ENCODE measurements around the gene RAB5B. TPM values are rescaled to one million over a fixed set of nuclear protein-coding genes. Genes with fewer than 3 reads are reported as not detected.

Gene RAB5B
- total and polyA plus RNA-seq, 2 donors (not counting 1 experiment from before 2014, with no cell fraction given): 55.3 to 193 TPM

- H3K9me3 ChIP-seq (ENCODE audit: control insufficient read depth, insufficient read depth, low read depth, low read length): no peaks in the 10 kb centered on the region
- no peak for DNase-seq (ENCODE audit: low read depth in 2 of 2)
- H3K27ac ChIP-seq (ENCODE audit: insufficient read depth, low read length): no peak overlapping the region
- H4K20me1 ChIP-seq (ENCODE audit: control insufficient read depth, extremely low read depth, insufficient read depth, low read length): no peaks in the 10 kb centered on the region
- H3K36me3 ChIP-seq (ENCODE audit: control insufficient read depth, insufficient read depth, low read length): peaks cover 13% of the 10 kb centered on the region
- TF ChIP-seq EZH2 (IDR thresholded peaks at IDR 0.05; ENCODE audit: low read length, missing control alignments): no peak
- no peak for TF ChIP-seq CTCF (conservative IDR thresholded peaks at IDR 0.05 in 1 of 2, IDR thresholded peaks at IDR 0.05 in 1 of 2; ENCODE audit: low read depth in 1 of 2, low read length in 2 of 2)
- no peak overlapping the region for H3K9ac ChIP-seq (ENCODE audit: insufficient read depth, low read length)
- no peak overlapping the region for H3K4me3 ChIP-seq (replicated peaks in 1 of 4; ENCODE audit: control extremely low read depth in 1 of 4, insufficient read depth in 1 of 4, low read depth in 3 of 4, low read length in 4 of 4)
- no peak overlapping the region for H3K4me2 ChIP-seq (ENCODE audit: extremely low read depth, insufficient read depth, low read length)
- no peaks in the 10 kb centered on the region for H3K4me1 ChIP-seq (ENCODE audit: control insufficient read depth, extremely low read depth, insufficient read depth, low read length)
- no peaks in the 10 kb centered on the region for H3K27me3 ChIP-seq (ENCODE audit: control insufficient read depth, insufficient read depth, low read length)
- H3K79me2 ChIP-seq (ENCODE audit: control insufficient read depth, insufficient read depth, low read length): no peaks in the 10 kb centered on the region
- no peak overlapping the region for H2AFZ ChIP-seq (ENCODE audit: low read length)
Measured at GRCh38 chr12:55991110-55991509, 17.2 kb downstream of the RAB5B start.

DNA sequence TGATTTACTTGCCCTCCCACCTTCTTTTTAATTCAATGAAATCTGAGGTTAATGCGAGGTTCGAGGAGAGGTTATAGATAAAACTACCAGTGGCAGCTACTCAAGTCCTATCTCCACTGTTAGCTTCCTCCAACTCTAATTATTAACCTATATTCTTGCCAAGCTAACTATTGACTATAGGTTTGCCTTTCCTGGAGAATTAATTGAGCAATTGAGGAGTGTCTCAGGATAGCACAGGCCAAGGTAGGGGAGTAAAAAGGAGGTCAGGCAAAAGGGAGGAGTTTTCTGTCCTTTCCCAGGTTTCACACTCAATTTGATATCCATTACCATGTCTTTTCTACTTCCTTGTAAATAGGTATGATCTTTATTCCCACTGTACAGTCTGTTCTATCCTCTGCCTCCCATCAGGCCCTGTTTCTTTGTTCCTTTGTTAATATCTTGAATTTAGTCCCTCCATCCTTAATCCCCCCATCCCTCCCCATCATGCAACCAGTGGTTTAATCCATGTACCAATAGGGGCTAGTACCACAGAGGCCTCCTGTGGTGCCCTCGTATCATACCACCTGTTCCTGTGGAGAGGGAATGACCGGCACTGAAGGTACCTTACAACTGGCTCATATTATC lies 19.5 kb downstream of the RAB5B start:
- Histone ChIP-seq H3K9me3 (ENCODE audit: control insufficient read depth, insufficient read depth, low read depth, low read length) (no peaks in the 10 kb centered on the region), H3K4me1 (ENCODE audit: control insufficient read depth, extremely low read depth, insufficient read depth, low read length) (no peaks in the 10 kb centered on the region), H4K20me1 (ENCODE audit: control insufficient read depth, extremely low read depth, insufficient read depth, low read length) (no peaks in the 10 kb centered on the region), H3K36me3 (ENCODE audit: control insufficient read depth, insufficient read depth, low read length) (peaks cover 13% of the 10 kb centered on the region), H3K4me3 (replicated peaks in 1 of 4; ENCODE audit: control extremely low read depth in 1 of 4, insufficient read depth in 1 of 4, low read depth in 3 of 4, low read length in 4 of 4) (no peak overlapping the region), H3K4me2 (ENCODE audit: extremely low read depth, insufficient read depth, low read length) (no peak overlapping the region), H3K27ac (ENCODE audit: insufficient read depth, low read length) (no peak overlapping the region), H3K27me3 (ENCODE audit: control insufficient read depth, insufficient read depth, low read length) (no peaks in the 10 kb centered on the region), H2AFZ (ENCODE audit: low read length) (no peak overlapping the region), H3K79me2 (ENCODE audit: control insufficient read depth, insufficient read depth, low read length) (peaks cover 2% of the 10 kb centered on the region), H3K9ac (ENCODE audit: insufficient read depth, low read length) (no peak overlapping the region)
- DNase-seq (ENCODE audit: low read depth in 2 of 2): no peak
- TF ChIP-seq EZH2 (IDR thresholded peaks at IDR 0.05; ENCODE audit: low read length, missing control alignments) (no peak), CTCF (conservative IDR thresholded peaks at IDR 0.05 in 1 of 2, IDR thresholded peaks at IDR 0.05 in 1 of 2; ENCODE audit: low read depth in 1 of 2, low read length in 2 of 2) (no peak)

GRCh38 chr12:55995366-55995765 lies 21.5 kb downstream of the RAB5B start:
- Histone ChIP-seq H3K27me3 (ENCODE audit: control insufficient read depth, insufficient read depth, low read length) (no peaks in the 10 kb centered on the region), H3K9ac (ENCODE audit: insufficient read depth, low read length) (no peak overlapping the region), H2AFZ (ENCODE audit: low read length) (no peak overlapping the region), H3K9me3 (ENCODE audit: control insufficient read depth, insufficient read depth, low read depth, low read length) (no peaks in the 10 kb centered on the region), H3K79me2 (ENCODE audit: control insufficient read depth, insufficient read depth, low read length) (peaks cover 2% of the 10 kb centered on the region), H3K36me3 (ENCODE audit: control insufficient read depth, insufficient read depth, low read length) (peaks cover 9% of the 10 kb centered on the region), H3K4me2 (ENCODE audit: extremely low read depth, insufficient read depth, low read length) (no peak overlapping the region), H3K27ac (ENCODE audit: insufficient read depth, low read length) (no peak overlapping the region), H4K20me1 (ENCODE audit: control insufficient read depth, extremely low read depth, insufficient read depth, low read length) (no peaks in the 10 kb centered on the region), H3K4me1 (ENCODE audit: control insufficient read depth, extremely low read depth, insufficient read depth, low read length) (no peaks in the 10 kb centered on the region), H3K4me3 (replicated peaks in 1 of 4; ENCODE audit: control extremely low read depth in 1 of 4, insufficient read depth in 1 of 4, low read depth in 3 of 4, low read length in 4 of 4) (no peak overlapping the region)
- no peak for DNase-seq (ENCODE audit: low read depth in 2 of 2)
- no peak for TF ChIP-seq EZH2 (IDR thresholded peaks at IDR 0.05; ENCODE audit: low read length, missing control alignments)
- no peak for TF ChIP-seq CTCF (conservative IDR thresholded peaks at IDR 0.05 in 1 of 2, IDR thresholded peaks at IDR 0.05 in 1 of 2; ENCODE audit: low read depth in 1 of 2, low read length in 2 of 2)

All from fibroblast of lung (primary cell).